Activated T-cell treated with anti-CD3 and anti-CD28 coated beads for 24 hours (primary cell): Measurements from ENCODE around the gene EHBP1L1.

Source experiments
- DNase-seq: peaks from one replicate; pipeline ENCODE4 v3.0.0-alpha.2; 2020; ENCODE audit warnings: low read depth

EHBP1L1 gene

DNA sequence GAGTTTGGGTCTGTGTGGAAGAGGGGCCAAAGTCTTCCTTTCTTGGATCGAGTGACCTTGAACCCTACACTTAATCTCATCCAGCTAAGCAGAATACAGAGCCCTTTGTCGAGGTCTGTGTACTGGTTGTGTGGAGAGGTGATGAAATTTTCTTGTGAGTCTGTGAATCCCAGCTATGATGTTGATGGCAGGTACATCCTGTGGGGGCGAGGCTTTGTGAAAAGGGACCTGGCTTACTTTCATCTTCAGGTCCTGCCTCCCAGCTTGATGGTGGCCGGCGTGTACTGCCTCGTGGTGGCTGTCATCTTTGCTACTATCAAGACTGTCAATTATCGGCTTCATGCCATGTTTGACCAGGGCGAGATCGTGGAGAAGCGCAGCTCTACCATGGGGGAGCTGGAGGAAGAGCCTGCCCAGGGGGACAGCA lies 40.7 kb downstream of the EHBP1L1 start:
- DNase-seq: no peak

DNA sequence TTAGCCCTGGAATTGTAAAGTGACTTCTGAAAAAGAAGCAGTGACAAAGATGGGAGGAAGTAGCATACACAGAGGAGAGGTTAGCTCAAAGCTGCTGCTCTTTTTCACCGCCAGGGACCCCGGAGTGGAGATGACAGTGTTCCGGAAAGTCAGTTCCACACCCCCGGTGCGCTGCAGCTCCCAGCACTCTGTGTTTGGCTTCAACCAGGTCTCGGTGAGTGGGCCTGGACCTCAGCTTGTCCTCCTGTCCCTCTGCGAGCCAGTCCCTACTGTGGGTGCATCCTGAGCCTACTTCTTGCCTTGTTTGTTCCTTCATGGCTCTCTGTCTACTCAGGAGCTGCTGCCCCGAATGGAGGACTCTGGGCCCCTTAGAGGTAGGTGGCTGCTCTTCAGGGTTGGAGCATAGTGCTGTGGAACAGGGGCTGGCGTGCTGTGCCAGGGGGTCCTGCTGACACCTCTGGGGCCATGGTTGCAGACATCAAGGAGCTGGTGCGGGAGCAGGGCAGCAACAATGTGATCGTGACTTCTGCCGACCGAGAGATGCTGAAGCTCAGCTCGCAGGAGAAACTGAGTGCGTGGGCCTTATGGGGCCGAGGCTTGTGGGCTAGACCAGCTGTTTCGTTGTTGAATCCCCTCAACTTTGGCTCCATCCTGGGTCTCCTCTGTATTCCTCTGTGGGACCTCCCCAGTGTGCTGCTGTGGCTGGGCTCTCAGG lies 41.4 kb downstream of the EHBP1L1 start:
- no peak for DNase-seq

DNA sequence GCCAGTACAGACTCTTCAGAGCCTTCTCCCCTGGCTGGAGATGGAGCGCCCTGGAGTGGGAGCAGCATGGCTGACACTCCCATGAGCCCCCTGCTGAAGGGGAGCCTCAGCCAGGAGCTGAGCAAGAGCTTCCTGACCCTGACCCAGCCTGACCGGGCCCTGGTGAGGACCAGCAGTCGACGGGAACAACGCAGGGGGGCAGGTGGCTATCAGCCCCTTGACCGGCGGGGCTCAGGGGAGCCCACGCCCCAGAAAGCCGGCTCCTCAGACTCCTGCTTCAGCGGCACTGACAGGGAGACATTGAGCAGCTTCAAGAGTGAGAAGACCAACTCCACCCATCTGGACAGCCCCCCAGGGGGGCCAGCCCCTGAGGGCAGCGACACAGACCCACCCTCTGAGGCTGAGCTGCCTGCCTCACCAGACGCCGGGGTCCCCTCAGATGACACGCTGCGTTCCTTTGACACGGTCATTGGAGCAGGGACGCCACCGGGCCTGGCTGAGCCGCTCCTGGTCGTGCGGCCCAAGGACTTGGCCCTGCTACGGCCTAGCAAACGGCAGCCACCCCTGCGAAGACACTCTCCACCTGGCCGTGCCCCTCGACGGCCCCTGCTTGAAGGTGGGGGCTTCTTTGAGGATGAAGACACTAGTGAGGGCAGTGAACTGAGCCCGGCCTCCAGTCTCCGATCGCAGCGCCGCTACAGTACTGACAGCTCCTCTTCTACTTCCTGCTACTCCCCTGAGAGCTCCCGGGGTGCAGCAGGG lies 42.3 kb downstream of the EHBP1L1 start:
- DNase-seq: no peak

DNA sequence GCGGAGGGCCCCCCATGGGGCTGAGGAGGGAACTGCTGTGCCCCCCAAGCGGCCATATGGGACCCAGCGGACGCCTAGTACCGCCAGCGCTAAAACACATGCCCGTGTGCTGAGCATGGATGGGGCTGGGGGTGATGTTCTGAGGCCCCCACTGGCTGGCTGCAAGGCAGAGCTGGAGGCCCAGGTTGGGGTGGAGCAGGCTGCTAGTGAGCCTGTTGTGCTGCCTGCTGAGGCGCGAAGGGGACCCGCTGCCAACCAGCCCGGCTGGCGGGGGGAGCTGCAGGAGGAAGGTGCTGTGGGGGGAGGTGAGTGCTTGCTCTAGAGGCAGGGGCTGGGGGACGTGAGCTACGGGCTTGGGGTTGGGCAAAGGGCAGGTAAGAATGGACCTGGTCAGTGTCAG lies 42.9 kb downstream of the EHBP1L1 start:
- no peak for DNase-seq

DNA sequence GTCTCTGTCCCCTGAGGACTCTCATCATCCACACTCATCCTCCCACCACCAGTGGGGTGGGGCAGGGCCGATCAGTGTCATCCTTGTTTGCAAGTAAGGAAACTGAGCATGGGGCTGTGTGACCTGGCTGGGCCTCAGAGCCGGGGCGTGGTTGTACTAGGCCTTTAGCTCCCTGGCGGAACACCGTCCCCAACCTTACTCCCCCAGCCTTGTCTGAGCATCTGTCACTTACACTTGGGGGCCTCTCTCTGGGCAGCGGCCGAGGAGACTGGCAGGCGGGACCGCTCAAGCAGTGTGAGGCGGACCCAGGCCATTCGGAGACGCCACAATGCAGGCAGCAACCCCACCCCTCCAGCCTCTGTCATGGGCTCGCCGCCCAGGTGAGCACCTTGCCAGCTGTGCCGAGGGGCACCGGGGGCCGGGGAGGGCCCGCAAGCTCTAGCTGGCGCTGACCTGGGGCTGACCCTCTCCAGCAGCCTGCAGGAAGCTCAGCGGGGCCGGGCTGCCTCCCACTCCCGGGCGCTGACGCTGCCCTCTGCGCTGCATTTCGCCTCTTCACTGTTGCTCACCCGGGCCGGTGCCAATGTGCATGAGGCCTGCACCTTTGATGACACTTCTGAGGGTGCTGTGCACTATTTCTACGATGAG lies 43.6 kb downstream of the EHBP1L1 start:
- no peak for DNase-seq

DNA sequence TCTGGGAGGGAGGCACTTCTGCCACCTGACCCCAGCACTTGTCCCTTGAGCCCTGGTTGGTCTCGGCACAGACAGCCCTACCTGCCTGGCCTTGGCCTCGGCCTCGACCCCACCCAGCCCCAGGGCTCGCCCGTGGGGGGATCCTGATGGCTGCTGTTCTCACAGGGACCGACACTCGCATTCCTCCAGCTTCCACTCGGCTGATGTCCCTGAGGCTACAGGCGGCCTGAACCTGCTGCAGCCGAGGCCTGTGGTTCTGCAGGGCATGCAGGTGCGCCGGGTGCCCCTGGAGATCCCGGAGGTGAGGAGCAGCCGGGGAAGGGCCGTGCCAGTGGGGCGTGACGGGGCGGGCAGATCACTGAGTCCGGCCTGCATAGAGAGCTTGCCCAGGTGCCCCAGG lies 44.8 kb downstream of the EHBP1L1 start:
- DNase-seq: no peak

DNA sequence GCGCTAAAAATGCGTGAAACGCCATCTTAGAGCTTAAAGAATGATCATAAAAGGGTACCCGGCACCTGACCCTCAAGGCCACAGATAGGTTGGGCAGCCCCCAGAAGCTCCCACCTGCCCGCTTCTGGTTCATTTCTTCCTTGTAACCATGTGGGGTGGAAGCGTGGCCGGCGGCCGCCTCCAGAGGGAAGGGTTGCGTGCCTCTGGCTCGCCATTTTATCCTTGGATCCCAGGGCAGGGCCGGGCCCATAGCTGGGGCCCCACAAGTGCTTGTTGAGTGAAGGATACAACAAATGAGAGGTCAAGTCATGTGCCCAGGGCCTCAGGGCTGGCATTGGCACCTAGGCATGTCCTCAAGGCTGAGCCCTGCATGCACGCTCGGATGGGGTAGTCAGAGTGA lies 45.6 kb downstream of the EHBP1L1 start:
- DNase-seq: no peak

DNA sequence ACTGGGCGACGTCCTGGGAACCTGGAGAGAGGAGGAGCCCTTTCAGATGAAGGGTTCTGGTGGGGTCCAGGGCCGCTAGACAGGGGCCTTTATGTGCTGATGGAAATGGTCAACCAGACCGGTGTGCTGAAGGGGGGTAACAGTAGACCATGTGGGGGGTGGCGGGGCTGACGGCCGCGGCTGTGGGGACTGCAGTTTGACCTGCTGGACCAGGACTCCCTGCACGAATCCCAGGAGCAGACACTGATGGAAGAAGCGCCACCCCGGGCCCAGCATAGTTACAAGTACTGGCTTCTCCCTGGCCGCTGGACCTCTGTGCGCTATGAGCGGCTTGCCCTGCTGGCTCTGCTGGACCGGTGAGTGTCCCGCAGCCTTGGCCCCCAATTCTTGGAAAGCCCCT lies 46.2 kb downstream of the EHBP1L1 start:
- DNase-seq: no peak

DNA sequence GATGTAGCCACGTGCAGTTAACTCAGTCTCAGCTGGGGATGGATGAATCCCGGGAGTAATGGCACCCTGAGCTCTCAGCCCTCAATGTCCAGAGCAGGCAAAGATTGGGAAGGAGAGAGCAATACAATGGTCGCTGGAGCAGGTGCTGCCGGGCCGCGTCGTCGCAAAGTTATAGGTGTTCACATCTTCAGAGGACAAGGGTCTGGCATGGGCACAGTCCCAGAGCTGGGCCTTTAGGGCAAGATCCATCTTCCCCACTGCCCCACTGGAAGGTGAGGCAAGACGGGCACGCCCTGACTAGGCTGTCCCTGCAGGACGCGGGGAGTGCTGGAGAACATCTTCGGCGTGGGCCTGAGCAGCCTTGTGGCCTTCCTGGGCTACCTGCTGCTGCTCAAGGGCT lies 47.3 kb downstream of the EHBP1L1 start:
- DNase-seq: no peak

DNA sequence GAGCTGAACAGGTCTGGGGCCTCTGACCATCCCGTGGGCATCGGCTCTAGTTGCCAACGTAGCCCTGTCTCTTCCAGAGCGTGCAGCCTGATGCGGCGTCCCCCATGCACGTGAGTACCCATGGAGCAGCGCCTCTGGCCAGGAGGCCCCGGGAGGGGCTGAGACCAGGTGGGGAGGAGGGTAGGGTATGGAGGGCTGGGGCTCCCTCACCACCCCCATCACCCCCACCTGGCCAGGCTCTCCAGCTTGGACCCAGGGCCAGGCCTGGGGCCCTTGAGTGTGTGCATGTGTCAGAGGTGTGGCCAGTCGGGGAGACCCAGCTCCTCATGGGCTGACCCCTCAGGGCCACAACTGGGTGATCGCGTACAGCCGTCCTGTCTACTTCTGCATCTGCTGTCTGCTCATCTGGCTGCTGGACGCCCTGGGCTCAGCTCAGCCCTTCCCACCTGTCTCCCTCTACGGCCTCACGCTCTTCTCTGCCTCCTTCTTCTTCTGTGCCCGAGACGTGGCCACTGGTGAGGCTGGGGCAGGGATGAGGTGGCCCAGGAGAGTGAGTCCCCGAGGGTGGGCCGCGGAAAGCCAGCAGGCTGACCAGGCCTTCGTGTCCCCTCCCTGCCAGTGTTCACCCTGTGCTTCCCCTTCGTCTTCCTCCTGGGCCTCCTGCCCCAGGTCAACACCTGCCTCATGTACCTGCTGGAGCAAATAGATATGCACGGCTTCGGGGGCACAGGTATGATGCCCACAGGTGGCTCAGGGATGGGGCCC lies 48.2 kb downstream of the EHBP1L1 start:
- DNase-seq: no peak

DNA sequence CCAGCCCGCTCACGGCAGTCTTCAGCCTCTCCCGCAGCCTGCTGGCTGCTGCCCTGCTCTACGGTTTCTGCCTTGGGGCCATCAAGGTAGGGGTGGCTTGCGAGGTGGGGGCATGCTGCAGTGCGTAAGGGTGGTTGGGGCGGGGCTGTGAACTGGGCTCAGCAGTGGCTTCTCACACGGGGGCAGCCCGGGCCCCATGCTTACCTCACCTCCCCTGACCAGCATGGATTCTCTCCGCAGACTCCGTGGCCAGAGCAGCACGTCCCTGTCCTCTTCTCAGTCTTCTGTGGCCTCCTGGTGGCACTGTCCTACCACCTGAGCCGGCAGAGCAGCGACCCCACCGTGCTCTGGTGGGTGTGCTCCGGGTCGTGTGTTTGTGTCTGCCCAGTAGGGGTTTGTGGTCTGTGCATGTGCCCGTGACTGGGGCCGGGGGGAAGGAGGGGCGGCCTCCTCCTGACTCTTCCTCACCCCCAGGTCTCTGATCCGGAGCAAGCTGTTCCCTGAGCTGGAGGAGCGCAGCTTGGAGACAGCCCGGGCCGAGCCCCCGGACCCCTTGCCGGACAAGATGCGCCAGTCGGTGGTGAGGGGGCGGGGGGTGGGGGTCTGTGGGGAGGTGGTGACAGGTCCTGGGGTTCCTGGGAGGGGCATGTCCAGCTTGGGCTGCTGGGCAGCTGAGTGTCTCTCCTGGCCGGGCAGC lies 49.2 kb downstream of the EHBP1L1 start:
- no peak for DNase-seq

DNA sequence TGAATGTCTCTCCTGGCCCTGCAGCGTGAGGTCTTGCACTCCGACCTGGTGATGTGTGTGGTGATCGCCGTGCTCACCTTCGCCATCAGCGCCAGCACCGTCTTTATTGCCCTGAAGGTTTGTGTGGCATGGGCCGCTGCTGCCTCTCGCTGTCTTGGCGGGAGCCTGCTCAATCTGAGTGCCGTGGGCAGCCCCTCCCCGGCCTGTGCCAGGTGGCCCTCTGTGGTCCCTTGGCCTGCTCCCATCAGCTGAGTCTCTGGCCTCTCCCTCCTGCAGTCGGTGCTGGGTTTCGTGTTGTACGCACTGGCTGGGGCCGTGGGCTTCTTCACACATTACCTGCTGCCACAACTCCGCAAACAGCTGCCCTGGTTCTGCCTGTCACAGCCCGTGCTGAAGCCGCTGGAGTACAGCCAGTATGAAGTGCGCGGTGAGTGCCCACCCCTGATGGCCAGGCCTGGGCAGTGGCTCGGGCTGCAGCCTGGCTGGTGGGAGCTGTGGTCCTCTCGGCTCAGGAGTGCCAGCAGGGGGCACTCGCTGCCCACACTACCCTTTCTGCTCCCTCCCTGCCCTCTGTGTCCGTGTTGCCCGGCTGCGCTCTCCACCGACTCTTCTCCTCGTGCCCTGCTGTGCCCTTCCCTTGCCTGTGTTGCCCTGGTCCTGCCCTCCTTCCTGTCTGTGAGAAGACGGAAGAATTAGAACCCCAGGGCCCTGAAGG lies 49.9 kb downstream of the EHBP1L1 start:
- DNase-seq: no peak

DNA sequence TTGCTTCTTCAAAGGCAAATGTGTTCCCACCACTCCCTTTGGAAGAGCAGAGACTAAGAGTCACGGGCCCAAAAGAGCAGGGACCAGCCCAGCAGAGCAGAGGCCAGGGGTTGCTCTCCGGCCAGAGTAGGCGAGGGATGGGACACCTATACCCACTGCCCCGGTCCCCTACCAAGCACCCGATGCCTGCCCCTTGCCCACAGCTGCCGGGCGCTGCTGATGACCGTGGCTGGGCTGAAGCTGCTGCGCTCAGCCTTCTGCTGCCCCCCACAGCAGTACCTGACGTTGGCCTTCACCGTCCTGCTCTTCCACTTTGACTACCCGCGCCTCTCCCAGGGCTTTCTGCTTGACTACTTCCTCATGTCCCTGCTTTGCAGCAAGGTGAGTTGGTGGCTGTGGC lies 51.3 kb downstream of the EHBP1L1 start:
- no peak for DNase-seq

DNA sequence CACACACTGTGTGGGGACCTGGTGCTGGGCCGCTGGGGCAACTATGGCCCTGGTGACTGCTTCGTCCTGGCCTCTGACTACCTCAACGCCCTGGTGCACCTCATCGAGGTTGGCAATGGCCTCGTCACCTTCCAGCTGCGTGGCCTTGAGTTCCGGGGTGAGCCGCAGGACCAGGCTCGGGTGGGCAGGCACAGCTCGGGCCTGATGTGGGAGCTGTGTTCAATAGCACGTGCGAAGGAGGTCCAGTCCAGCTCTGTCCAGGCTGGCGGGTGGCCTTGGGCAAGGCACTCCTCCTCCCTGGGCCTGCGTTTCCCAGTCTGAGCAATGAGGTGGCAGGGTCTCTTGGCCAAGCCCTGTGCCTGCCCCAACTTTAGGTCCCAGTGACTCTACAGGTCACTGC lies 53.7 kb downstream of the EHBP1L1 start:
- DNase-seq: no peak

DNA sequence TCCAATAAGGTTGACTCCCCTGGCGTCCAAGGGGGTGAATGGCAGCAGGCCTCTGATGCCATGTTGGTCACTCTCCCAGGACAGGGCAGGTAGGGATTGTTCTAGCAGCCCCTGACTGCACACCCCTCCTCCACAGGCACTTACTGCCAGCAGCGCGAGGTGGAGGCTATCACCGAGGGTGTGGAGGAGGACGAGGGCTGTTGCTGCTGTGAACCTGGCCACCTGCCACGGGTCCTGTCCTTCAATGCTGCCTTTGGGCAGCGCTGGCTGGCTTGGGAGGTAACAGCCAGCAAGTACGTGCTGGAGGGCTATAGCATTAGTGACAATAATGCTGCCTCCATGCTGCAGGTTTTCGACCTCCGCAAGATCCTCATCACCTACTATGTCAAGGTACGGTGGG lies 54.4 kb downstream of the EHBP1L1 start:
- DNase-seq: no peak

DNA sequence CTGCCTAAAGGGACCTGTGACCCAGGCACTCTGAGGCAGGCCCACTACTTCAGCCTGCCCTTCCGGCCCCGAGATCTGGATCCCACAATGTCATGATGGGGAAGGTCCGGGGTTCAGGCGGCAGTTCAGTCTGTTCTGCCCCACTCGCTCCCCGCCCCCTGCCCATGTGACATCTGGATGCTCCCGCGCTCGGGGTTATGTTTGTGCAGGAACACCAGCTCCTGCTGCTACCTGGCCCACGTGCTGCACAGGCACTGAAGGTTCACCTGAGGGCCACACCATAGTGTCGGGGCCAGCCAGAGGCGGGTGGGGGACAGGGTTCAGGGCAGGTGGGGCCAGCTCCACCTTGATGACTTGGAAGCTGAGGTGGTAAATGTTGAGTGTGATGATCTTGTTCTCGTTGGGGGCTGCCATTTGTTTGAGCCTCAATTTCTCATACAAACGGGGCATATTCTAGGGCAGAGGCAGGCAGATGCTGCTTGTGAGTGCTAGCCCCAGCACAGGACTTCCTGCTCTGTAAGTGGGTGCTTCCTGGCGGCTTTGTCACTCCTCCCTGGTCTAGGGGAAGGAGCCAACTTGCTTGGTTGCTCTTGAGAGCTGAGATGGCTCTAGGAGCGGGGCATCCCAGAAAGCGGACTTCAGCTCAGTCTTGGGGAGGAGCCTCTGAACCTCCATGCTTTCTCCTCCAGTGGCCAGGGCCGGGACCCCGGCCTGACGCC lies 57.7 kb downstream of the EHBP1L1 start:
- no peak for DNase-seq

DNA sequence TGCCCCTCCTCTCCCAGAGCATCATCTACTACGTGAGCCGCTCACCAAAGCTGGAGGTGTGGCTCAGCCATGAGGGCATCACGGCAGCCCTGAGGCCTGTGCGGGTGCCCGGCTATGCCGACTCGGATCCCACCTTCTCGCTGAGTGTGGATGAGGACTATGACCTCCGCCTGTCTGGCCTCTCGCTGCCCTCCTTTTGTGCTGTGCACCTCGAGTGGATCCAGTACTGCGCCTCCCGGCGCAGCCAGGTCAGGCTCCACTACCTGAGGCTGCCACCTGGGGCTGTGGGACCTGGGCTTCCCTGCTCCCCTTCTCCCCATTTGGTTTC lies 58.2 kb downstream of the EHBP1L1 start:
- DNase-seq: no peak

DNA sequence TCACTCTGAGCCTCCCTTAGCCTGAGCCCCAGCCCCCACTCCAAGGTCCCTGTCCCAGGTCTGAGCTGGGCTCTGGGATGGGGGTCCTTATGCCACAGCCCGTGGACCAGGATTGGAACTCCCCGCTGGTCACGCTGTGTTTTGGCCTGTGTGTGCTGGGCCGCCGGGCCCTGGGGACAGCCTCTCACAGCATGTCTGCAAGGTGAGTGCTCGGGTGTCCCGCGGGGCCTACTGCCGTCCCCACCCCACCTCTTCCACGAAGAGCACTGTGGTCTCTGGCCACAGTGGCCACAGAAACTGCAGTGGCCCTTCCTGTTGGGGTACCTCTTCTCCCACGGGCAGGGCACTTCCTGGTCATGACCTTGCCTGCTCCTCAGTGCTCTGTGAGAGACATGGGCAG lies 58.6 kb downstream of the EHBP1L1 start:
- no peak for DNase-seq

DNA sequence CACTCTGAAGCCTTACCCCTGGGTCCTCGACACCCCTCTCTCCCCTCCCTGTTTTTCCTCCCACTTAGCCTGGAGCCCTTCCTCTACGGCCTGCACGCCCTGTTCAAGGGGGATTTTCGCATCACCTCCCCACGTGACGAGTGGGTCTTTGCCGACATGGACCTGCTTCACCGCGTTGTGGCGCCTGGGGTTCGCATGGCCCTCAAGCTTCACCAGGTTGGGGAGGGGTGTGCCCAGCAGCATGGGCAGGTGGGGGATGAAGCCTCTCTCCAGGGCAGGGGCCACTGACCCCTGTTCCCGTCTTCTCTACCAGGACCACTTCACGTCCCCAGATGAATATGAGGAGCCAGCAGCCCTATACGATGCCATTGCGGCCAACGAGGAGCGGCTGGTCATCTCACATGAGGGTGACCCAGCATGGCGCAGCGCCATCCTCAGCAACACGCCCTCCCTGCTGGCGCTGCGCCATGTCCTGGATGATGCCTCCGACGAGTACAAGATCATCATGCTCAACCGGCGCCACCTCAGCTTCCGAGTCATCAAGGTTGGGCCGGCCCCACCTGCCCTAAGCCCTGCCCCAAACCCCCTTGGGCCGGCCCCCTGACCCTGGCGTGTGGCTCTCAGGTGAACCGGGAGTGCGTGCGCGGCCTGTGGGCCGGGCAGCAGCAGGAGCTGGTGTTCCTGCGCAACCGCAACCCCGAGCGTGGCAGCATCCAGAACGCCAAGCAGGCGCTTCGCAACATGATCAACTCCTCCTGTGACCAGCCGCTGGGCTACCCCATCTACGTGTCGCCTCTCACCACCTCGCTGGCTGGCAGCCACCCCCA lies 59.3 kb downstream of the EHBP1L1 start:
- no peak for DNase-seq
